GM21447 (cell line): ENCODE data around the gene AUTS2.

Experiments
- ATAC-seq: cut with Tn5 transposase; IDR thresholded peaks from one replicate; pipeline ENCODE4 v1.9.1; 2021; ENCODE audit not compliant: unreplicated experiment

The AUTS2 gene

DNA sequence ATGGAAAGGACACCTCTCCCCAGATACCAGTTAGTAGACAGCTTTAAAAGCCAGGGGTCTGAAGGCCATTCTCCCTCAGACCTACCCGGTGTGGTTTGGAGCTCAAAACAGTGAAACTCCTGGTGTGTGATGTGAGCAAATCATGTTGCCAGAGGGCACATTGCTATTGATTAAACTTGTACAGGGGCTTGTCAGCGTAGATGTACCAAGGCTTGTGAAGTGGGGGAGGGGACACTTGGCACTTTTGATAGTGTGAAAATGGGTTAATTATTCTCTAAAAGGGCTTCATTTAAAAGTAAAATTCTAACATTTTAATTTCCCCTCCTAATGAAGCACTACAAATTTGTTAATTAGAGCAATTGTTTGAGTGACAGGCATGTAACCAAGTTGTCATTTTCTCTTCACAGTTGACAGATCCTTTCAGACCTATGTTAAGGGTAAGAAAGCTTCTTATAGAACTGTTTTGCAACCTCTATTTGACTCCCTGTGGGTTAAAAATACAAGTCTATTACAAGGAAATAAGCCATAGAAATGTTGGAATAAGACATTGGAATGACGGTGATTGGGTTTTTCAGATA, 1176.8 kb downstream of the AUTS2 start:
- ATAC-seq, result no peak

DNA sequence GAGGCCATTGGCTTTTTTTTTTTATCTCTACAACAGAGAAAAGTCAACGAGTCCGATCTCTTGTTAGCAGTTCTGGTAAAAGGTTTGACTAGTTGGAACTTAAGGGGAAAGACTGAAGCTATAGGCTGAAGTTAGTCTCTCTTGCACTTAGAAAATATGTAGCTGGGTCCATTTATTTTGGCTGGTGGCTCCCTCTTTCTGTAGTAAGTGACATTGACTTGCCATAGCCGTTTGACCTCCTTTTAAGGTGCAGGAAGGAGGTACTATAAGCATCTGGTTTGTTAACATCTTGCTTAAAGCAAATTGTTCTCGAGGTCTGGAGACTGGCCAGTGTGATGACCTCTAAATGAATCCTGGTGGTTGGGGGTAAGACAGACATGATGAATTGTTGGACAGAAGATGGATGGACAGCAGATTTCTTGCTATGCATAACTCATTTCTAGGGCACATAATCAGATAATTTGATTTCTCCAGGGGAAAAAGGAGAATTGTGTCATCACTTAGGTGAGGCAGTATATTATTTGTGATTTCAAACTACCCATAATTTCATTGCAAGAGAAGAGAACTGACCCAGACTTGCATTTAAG, 1177.4 kb downstream of the AUTS2 start:
- ATAC-seq, result no peak

DNA sequence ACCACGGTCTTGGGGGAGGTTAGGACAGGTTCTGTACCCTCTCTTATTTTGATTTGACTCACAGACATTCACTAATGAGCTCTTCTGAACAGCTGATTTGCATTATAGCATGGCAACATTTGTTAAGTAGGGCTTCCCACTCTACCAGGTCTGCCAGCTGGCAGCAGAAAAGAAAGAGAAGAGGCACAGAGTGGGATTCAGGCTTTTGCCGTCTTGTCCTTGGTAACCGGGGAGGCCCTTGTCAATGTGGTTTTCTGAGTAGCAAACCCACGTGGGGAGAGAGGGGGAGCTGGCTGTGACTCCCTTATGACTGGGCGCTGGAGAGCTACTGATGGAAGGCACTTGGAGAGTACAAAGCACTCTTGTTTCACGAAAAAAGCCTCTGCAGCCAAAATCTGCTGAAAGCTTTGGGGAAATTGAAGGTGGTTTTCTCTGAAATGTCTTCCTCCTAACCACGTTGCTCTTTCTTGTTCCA, 1178.4 kb downstream of the AUTS2 start:
- ATAC-seq, result peak; percentile 58

DNA sequence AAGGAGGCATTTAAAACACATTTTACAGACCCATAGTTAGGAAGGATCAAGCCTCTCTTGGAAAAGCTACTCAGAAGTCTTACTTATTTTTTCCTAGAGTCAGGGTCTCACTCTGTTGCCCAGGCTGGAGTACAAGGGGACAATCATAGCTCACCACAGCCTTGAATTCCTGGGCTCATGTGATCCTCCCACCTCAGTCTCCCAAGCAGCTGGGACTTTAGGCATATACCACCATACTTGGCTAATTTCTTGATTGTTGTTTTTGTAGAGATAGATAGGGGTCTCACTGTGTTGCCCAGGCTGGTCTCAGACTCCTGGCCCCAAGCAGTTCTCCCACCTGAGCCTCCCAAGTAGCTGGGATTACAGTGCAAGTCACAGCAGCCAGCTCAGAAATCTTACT, 1179.0 kb downstream of the AUTS2 start:
- no peak for ATAC-seq

DNA sequence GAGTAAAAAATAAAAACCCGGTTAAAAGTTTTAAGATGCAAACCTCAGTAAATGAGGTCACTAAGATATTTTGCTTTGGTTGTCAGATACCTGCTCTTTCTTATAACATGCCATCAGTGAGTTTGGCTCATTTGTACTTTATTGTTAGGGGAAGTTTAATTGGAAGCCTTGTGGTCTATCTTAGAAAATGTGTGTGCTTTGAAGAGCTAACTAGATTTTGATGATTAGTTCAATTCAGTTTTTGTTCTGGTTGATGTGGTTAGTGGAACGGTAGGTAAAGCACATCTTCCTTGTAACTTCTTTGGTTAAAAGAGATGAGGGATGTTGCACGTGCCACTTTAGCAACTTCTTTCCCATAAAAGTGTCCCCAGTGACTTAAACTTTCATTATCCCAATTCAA, 1180.3 kb downstream of the AUTS2 start:
- ATAC-seq, result no peak

DNA sequence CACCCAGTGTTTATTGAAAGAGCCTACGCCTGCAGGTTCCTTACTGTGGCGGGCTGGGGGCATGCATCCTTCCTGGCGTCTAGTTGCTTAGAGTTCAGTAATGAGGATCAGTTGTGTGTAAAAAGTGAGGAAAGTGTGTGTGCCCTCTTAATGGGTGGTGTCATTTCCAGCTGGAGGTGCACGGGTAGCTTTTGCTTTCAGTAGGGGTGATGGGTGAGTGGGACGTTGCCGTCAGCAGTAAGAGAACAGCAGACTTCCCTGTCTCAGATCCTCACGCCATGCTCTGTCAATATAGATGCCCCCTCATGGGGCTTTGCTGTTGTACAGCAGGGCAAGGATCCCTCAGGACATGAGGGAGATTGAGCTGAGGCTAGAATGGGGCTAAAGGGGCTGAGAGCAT, 1181.0 kb downstream of the AUTS2 start:
- ATAC-seq, result no peak

DNA sequence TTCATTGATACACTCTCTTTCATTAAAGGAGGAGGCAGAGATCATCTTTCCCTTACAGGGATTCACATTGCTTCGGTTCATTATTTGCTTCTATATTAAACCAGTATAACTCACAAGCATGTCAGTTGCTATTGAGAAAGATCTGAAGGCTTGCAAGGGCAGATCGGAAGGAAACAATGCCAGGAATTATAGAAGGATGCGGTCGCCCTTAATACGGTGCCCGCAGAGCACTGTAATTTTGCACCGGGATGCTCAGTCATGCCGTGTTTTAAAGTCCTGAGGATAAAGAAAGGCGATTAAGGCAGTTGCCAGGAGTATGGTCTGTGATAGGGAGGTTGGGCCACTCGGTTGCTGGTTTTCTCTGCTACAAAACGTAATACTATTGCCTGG, 1183.6 kb downstream of the AUTS2 start:
- ATAC-seq, result no peak

DNA sequence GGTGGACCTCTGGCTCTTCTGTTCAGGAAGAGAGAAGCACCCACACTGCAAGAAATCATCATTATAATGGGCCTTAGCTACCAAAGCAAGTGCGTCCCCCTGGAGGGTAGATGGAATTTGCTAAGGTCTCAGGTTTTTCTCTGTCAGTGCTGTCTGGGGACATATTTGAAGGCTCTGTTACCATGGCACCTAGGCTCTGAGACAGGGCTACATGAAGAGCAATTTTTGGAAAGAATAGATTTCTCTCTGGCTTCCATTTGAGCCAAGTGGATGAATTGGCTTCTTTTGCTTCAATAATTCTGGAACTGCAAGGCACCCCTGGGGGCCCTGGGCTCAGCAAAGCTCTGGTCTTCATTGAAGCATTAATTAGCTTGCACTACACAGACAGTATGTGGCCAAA, 1184.5 kb downstream of the AUTS2 start:
- ATAC-seq, result no peak

DNA sequence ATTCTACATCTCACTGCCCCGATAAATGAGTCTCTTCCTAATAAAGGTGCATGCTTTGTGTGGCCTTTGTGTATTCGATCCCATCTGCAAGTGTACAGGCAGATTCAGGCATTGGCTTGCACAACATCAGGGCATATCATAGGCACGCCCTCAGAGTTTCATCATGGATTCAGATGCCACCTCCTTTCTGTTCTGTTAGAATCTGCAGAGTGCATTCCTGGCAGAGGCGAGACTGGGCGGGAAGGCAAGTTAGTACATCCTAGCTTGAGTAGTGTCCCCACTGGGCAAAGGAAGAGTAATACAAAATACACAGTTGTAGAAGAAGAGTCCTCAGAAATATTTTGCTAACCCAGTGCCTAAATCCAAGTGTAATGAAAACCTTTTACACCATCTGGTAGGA, 1187.2 kb downstream of the AUTS2 start:
- ATAC-seq, result no peak

DNA sequence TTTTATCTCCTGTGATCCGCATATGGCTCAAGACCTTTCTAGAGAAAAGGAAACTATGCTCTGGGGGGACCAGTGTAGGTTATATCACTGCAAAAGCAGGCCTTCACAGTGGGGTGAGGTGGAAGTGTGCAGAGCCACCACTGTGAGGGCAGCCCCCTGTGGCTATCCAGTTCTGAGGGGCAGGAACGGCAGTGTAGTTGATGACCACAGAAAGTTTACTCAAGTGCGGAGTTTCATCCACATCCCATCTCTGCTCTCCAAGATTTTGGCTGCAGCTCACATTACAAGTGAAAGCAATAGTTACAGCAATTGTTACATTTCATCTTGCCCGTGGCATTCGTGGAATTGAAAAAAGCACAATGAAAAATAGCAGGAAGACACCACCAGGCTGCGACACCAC, 1187.8 kb downstream of the AUTS2 start:
- ATAC-seq, result no peak

DNA sequence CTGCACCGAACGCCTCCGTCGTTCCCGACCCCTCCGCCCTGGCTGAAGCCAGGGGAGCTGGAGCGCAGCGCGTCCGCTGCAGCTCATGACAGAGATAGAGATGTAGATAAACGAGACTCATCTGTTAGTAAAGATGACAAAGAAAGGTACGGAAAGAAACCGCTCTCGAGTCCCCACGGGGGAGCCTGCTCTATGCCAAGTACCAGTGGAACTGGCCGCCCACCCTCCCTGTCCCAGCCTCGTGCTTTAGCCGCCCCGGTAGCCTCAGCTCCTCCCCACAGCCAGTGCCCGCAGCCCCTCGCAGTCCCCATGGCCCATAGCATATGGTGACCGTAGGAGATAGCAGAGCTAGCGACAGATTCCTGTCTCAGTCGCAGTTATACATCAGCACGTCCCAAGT, 1189.0 kb downstream of the AUTS2 start:
- ATAC-seq, result no peak

DNA sequence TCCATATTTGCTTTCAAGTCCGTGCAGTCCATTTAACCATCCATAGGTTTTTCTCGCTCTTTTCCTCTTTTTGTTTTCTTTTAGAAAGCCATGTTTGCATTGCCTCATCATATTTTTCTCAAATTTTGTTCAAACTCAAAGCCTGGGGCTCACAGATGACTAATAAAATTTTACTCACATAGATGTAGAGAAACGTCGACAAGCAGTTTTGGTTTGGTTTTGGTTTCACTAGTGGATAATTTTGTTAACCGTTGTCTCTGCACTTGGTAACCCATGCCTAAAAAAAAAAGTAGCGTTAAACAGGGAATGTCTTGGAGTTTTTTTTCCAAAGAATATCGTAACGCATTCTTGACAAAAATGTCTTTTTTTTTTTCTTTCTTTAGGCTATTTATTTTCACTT, 1189.5 kb downstream of the AUTS2 start:
- ATAC-seq, result no peak

DNA sequence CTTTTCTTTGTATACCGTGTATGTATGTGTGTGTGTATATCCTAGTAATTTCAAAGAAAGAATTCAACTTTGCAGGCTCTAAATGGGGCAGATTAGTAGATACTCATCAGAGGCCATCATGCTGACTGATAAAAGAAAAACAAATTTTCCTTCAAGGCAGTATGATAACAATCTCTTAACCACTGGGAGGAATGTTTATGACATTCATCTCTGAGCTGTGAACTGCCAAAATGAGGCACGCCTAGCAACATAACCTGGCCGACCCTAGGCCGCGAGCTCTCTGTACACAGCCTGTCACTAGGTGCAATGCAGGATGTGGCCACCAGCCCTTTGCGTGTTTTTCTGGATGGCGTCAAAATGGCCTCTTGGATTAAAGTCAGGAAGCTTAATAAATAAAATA, 1190.0 kb downstream of the AUTS2 start:
- no peak for ATAC-seq

DNA sequence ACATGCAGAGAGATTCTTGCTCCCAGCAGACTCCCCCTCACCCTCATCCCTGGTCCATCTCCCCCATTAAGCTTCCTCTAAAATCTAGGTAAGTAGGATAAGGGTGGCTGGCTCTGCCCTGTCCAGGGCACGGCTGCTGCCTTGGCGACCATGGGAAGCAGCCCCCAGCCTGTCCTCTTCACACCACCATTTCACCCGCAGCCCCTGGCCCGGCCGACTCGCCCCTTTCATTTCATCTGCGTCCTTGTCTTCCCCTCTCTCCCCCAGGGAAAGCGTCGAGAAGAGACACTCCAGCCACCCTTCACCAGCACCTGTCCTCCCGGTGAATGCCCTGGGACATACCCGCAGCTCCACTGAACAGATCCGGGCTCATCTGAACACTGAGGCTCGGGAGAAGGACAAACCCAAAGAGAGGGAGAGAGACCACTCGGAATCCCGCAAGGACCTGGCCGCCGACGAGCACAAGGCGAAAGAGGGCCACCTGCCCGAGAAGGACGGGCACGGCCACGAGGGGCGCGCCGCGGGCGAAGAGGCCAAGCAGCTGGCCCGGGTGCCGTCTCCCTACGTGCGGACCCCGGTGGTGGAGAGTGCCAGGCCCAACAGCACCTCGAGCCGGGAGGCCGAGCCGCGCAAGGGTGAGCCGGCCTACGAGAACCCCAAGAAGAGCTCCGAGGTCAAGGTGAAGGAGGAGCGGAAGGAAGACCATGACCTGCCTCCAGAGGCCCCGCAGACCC, 1191.4 kb downstream of the AUTS2 start:
- no peak for ATAC-seq

DNA sequence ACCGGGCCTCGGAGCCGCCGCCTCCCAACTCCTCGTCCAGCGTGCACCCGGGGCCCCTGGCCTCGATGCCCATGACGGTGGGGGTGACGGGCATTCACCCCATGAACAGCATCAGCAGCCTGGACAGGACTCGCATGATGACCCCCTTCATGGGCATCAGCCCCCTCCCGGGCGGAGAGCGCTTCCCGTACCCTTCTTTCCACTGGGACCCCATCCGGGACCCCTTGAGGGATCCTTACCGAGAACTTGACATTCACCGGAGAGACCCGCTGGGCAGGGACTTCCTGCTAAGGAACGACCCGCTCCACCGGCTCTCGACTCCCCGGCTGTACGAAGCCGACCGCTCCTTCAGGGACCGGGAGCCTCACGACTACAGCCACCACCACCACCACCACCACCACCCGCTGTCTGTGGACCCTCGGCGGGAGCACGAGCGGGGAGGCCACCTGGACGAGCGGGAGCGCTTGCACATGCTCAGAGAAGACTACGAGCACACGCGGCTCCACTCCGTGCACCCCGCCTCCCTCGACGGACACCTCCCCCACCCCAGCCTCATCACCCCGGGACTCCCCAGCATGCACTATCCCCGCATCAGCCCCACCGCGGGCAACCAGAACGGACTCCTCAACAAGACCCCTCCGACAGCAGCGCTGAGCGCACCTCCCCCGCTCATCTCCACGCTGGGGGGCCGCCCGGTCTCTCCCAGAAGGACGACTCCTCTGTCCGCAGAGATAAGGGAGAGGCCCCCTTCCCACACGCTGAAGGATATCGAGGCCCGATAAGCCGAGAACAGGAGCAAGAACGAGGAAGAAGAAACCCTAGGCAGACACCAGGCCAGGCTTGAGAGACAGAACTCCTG, 1192.2 kb downstream of the AUTS2 start:
- ATAC-seq, result no peak

DNA sequence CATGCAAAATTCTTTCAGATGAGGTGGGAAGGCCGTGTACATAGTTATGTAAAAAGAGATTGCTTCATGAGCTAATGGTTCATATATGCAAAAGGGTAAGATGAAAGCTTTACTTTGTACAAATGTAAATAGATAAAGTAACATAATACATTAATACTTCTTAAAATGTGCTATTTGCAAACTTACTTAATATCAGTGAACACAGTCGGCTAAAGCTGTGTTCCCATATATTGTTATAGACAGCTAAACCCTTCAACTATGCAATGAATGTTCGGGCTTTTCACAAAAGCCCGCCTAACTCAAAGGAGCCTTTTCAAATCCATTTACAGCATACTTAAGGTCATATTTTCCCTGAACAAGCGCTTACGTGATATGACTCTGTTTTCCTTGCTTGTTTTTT, 1193.1 kb downstream of the AUTS2 start:
- ATAC-seq, result no peak

DNA sequence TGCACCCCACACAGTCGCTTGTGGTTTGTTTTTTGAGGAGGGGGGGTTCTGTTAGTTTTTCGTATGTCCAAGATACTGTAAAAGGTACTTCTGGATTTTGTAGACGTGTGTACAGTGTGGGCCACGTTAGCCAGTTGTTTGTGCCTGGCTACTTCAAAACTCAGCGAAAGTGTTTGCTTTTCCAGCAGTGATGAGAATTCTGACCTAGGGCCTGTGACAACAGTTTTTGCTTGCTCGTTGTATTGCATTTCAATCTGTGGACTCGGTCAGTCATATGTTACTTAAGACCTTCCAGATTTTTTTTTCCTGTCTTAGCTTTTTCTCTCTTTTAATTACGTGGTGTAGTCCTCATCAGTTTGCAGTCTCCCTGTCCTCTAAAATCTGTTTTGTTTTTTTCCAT, 1194.8 kb downstream of the AUTS2 start:
- no peak for ATAC-seq

DNA sequence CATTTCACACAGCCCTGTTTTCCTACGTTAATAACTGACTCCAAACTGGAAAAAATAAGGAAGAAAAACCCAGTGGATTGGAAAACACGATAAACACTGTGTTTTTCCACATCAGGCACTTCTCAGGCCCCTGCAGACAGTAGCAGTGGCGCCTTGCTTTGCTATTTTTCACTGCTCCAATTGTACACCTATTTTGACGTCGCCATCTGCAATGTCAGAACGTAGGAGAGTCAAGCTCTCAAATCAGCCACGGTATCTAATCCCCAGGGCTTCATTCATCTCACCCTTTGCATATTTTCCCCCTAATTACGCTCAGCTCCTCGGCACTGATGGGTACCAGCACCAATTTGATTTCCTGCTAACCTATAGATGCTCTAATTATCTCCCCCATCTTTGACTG, 1195.5 kb downstream of the AUTS2 start:
- no peak for ATAC-seq

DNA sequence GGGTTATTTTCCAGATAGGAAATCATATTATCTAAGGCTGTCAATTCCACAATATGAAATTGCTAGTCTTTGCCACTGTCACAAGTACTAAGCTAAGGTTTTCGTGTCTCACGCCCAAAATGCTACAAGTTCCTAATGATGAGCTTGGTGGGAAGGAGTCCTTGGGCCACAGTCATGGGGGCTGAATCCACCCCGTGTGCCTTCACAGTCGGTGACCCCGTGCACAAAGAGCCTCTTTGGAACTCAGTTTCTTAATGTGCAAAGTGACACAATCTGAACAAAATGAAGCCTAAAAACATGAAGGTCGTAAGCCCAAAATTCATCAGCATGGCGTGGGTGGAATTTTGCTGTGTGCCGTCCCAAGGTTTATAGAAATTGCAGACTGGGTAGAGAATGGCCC, 1196.7 kb downstream of the AUTS2 start:
- no peak for ATAC-seq

DNA sequence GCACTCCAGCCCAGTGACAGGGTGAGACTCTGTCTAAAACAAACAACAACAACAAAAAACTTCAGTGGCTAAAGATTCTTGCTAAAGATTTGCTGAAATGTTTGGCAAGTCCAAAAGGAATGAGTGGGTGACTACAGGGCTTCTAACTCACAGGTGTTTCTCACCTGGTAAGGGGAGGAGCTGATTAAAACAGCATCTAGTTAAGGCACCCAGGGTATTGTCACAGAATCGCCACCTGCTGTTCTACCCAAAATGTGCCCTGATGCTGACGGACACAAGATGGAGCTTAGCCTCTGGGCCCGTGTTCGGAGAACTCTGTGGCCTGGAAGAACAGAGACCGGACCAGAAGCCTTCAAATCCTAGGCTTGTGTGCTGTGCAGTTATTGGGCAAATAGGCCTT, 1197.7 kb downstream of the AUTS2 start:
- ATAC-seq, result no peak

DNA sequence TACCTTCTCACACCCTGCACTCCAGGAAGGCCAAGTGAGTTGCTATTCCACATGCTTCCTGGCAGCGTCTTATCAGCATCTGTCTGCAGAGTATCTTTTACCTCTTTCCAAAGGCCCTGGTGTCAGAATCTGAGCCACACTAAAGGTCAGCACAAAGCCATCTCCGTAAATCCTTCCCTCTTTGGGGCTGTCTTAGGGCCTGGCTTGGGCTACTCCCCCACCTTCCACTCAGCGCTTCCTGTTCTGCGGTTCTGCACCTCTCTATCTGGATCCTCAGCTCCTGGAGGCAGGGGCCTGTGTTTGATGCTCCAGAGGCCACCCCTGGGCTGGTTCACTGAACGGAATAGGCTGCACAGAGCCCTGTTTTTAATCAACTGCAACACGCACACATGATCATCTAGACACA, 1198.8 kb downstream of the AUTS2 start:
- no peak for ATAC-seq
